ES-I3 (cell line): ENCODE measurements around the gene MARK3.
A peak's percentile ranks its signal among the peaks of the same experiment; 100 is the strongest.

Experiments
- H3K36me3 ChIP-seq: 2 replicates; pipeline ENCODE4 v1.6.1; 2013; ENCODE audit warnings: mild to moderate bottlenecking, low read length, control low read depth, moderate library complexity; ENCODE audit not compliant: insufficient read depth
- H3K4me1 ChIP-seq: 2 replicates; pipeline ENCODE4 v1.6.1; 2013; ENCODE audit warnings: mild to moderate bottlenecking, control low read depth, low read length; ENCODE audit not compliant: insufficient read depth
- H3K9ac ChIP-seq: 2 replicates; pipeline ENCODE4 v1.6.1; 2013; ENCODE audit warnings: low read depth, mild to moderate bottlenecking, low read length, moderate library complexity
- H3K9me3 ChIP-seq: 2 replicates; pipeline ENCODE4 v1.6.1; 2013; ENCODE audit warnings: mild to moderate bottlenecking, low read length, moderate library complexity; ENCODE audit not compliant: control insufficient read depth, insufficient read depth

MARK3 gene

GRCh38 chr14:103527408-103528145 is 142.4 kb downstream of the MARK3 start:
- H3K4me1 ChIP-seq, result no peaks in the 10 kb centered on the region; the same call in 1 of the 2 replicates
- no peaks in the 10 kb centered on the region for H3K9me3 ChIP-seq
- H3K9ac ChIP-seq, result 0 out of 2 replicates have a peak overlapping the region, but pooled peaks have one; percentile 89
- no peaks in the 10 kb centered on the region; the same call in 1 of the 2 replicates for H3K36me3 ChIP-seq

- Histone ChIP-seq H3K9ac (peak overlapping the region; percentile 89), H3K9me3 (no peaks in the 10 kb centered on the region), H3K36me3 (no peaks in the 10 kb centered on the region; the same call in 1 of the 2 replicates), H3K4me1 (no peaks in the 10 kb centered on the region; the same call in 1 of the 2 replicates)
Measured at GRCh38 chr14:103528146-103528586, 143.0 kb downstream of the MARK3 start.

GRCh38 chr14:103528587-103529382 is 143.6 kb downstream of the MARK3 start, which contains the start of gene TRMT61A:
Gene TRMT61A (plus strand): TSS chr14:103529196. CDS start chr14:103529979, 783 bp downstream.
- H3K9me3 ChIP-seq, result no peaks in the 10 kb centered on the region
- H3K9ac ChIP-seq, result peak within 1 kb of the TSS; percentile 89
- H3K36me3 ChIP-seq, result no peaks in the 10 kb centered on the region; the same call in 1 of the 2 replicates
- H3K4me1 ChIP-seq, result no peaks in the 10 kb centered on the region; the same call in 1 of the 2 replicates

- H3K9me3 ChIP-seq, result no peaks in the 10 kb centered on the region
- H3K4me1 ChIP-seq, result no peaks in the 10 kb centered on the region; the same call in 1 of the 2 replicates
- H3K36me3 ChIP-seq, result no peaks in the 10 kb centered on the region; the same call in 1 of the 2 replicates
- peak overlapping the region; percentile 71 for H3K9ac ChIP-seq
Measured at GRCh38 chr14:103529383-103530365, 144.5 kb downstream of the MARK3 start.

GRCh38 chr14:103530390-103530789 is 145.2 kb downstream of the MARK3 start:
- Histone ChIP-seq H3K4me1 (no peaks in the 10 kb centered on the region; the same call in 1 of the 2 replicates), H3K9me3 (no peaks in the 10 kb centered on the region), H3K9ac (no peak overlapping the region), H3K36me3 (no peaks in the 10 kb centered on the region; the same call in 1 of the 2 replicates)

GRCh38 chr14:103530831-103531230 is 145.6 kb downstream of the MARK3 start:
- Histone ChIP-seq H3K4me1 (no peaks in the 10 kb centered on the region; the same call in 1 of the 2 replicates), H3K9me3 (no peaks in the 10 kb centered on the region), H3K9ac (no peak overlapping the region), H3K36me3 (no peaks in the 10 kb centered on the region; the same call in 1 of the 2 replicates)

GRCh38 chr14:103531421-103532215 is 146.4 kb downstream of the MARK3 start:
- H3K9me3 ChIP-seq, result no peaks in the 10 kb centered on the region
- no peaks in the 10 kb centered on the region; the same call in 1 of the 2 replicates for H3K36me3 ChIP-seq
- H3K9ac ChIP-seq, result no peak overlapping the region
- H3K4me1 ChIP-seq, result no peaks in the 10 kb centered on the region; the same call in 1 of the 2 replicates

GRCh38 chr14:103532216-103533136 is 147.3 kb downstream of the MARK3 start:
- Histone ChIP-seq H3K9me3 (no peaks in the 10 kb centered on the region), H3K9ac (no peak overlapping the region), H3K36me3 (no peaks in the 10 kb centered on the region; the same call in 1 of the 2 replicates), H3K4me1 (no peaks in the 10 kb centered on the region; the same call in 1 of the 2 replicates)

GRCh38 chr14:103533137-103533998 is 148.2 kb downstream of the MARK3 start:
- Histone ChIP-seq H3K9ac (no peak overlapping the region), H3K9me3 (no peaks in the 10 kb centered on the region), H3K36me3 (no peaks in the 10 kb centered on the region; the same call in 1 of the 2 replicates), H3K4me1 (no peaks in the 10 kb centered on the region; the same call in 1 of the 2 replicates)

GRCh38 chr14:103533999-103534575 is 148.9 kb downstream of the MARK3 start:
- no peaks in the 10 kb centered on the region; the same call in 1 of the 2 replicates for H3K36me3 ChIP-seq
- no peak overlapping the region for H3K9ac ChIP-seq
- H3K9me3 ChIP-seq, result no peaks in the 10 kb centered on the region
- no peaks in the 10 kb centered on the region for H3K4me1 ChIP-seq

- H3K36me3 ChIP-seq, result no peaks in the 10 kb centered on the region; the same call in 1 of the 2 replicates
- no peaks in the 10 kb centered on the region for H3K9me3 ChIP-seq
- H3K9ac ChIP-seq, result no peak overlapping the region
- no peaks in the 10 kb centered on the region for H3K4me1 ChIP-seq
Measured at GRCh38 chr14:103534576-103535061, 149.4 kb downstream of the MARK3 start.
